OCI-LY1 (cell line): Measurements from ENCODE around the gene ARHGAP24.

Experiments used
- EZH2 ChIP-seq: fragments of 200-600 bp; sonication (generic), shearing (Covaris generic); IDR thresholded peaks from 2 replicates; pipeline ENCODE4 v1.8.0; 2017; ENCODE audit warnings: borderline replicate concordance, mixed run types, mild to moderate bottlenecking, antibody characterized with exemption, low read length, moderate library complexity, mixed read lengths
- TF ChIP-seq, protein P1 (sequence below): fragments of 200-600 bp; sonication (generic), shearing (Covaris generic); IDR thresholded peaks from 2 replicates; pipeline ENCODE4 v1.5.1; 2017; ENCODE audit warnings: mild to moderate bottlenecking, antibody characterized with exemption, low read length, moderate library complexity, mixed read lengths

DNA sequence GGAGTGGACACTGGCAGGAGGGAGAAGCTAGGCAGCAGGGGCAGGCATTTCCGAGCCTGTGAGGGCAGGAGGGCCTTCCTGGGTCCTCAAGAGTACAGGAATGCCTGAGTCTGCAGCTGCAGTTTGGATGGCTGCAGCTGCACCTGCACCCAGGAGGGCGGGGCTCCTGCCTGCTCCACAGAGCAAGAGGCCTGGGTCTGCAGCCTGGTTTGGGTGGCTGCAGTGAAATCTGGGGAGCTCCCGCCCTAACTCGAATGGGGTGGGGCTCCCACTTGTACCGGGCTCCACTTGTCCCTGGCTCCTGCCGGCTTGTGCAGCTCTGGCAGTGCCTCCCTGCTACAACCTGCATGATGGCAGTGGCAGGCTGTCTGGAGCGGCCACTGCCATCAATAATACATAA, 436.0 kb downstream of the ARHGAP24 start:
- TF ChIP-seq, protein P1, sequence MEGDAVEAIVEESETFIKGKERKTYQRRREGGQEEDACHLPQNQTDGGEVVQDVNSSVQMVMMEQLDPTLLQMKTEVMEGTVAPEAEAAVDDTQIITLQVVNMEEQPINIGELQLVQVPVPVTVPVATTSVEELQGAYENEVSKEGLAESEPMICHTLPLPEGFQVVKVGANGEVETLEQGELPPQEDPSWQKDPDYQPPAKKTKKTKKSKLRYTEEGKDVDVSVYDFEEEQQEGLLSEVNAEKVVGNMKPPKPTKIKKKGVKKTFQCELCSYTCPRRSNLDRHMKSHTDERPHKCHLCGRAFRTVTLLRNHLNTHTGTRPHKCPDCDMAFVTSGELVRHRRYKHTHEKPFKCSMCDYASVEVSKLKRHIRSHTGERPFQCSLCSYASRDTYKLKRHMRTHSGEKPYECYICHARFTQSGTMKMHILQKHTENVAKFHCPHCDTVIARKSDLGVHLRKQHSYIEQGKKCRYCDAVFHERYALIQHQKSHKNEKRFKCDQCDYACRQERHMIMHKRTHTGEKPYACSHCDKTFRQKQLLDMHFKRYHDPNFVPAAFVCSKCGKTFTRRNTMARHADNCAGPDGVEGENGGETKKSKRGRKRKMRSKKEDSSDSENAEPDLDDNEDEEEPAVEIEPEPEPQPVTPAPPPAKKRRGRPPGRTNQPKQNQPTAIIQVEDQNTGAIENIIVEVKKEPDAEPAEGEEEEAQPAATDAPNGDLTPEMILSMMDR, result no peak
- no peak for TF ChIP-seq EZH2
